Activated CD4-positive, CD25-positive, alpha-beta regulatory T cell treated with anti-CD3 and anti-CD28 coated beads, Interleukin-2, amount 50 U/mL, for 72 hours (primary cell): ENCODE data around the gene PFDN5.
"Not testable (repeated sequence)": the region's sequence is repeated elsewhere in the genome, so short reads cannot be mapped to it uniquely, and the experiment has no call there.

Source experiments
- DNase-seq: peaks from one replicate; pipeline ENCODE4 v3.0.0; 2021

Gene PFDN5

GRCh38 chr12:53287741-53288216 lies 7.6 kb upstream of the PFDN5 start:
- peak; percentile 61 for DNase-seq

GRCh38 chr12:53288322-53288721 lies 7.0 kb upstream of the PFDN5 start:
- no peak for DNase-seq

GRCh38 chr12:53289891-53290290 lies 5.5 kb upstream of the PFDN5 start:
- DNase-seq = no peak

GRCh38 chr12:53290661-53291060 lies 4.7 kb upstream of the PFDN5 start:
- DNase-seq = no peak

GRCh38 chr12:53292426-53292825 lies 2.9 kb upstream of the PFDN5 start:
- no peak for DNase-seq

- DNase-seq = no peak
Observed at GRCh38 chr12:53295891-53296219, 513 bp downstream of the PFDN5 start.

GRCh38 chr12:53297106-53297505 lies 1.8 kb downstream of the PFDN5 start:
- not testable (repeated sequence) for DNase-seq

- DNase-seq = no peak
Observed at GRCh38 chr12:53298164-53298563, 2.8 kb downstream of the PFDN5 start.

- DNase-seq = peak; percentile 38
Observed at GRCh38 chr12:53299101-53299453, 3.7 kb downstream of the PFDN5 start.

- peak; percentile 81 for DNase-seq
Observed at GRCh38 chr12:53299454-53300180, 4.3 kb downstream of the PFDN5 start, which contains the start of gene MYG1. Gene MYG1 (plus strand): TSS chr12:53299695. CDS start chr12:53299738, 43 bp downstream.

GRCh38 chr12:53300187-53300586 lies 4.8 kb downstream of the PFDN5 start:
- DNase-seq = no peak

GRCh38 chr12:53302903-53303302 lies 7.6 kb downstream of the PFDN5 start:
- DNase-seq = no peak

- DNase-seq = no peak
Observed at GRCh38 chr12:53306826-53307225, 11.5 kb downstream of the PFDN5 start.

- DNase-seq = no peak
Observed at GRCh38 chr12:53308276-53308675, 12.9 kb downstream of the PFDN5 start.

GRCh38 chr12:53313996-53314395 lies 18.7 kb downstream of the PFDN5 start:
- no peak for DNase-seq

- DNase-seq = no peak
Observed at GRCh38 chr12:53320352-53321195, 25.2 kb downstream of the PFDN5 start.

- peak; percentile 62 for DNase-seq
Observed at GRCh38 chr12:53324113-53324778, 28.9 kb downstream of the PFDN5 start.

GRCh38 chr12:53324779-53325510 lies 29.6 kb downstream of the PFDN5 start:
- DNase-seq = peak; percentile 83

GRCh38 chr12:53325511-53326061 lies 30.2 kb downstream of the PFDN5 start:
- DNase-seq = peak; percentile 48

GRCh38 chr12:53326460-53327185 lies 31.3 kb downstream of the PFDN5 start:
- no peak for DNase-seq

- no peak for DNase-seq
Observed at GRCh38 chr12:53327435-53328042, 32.2 kb downstream of the PFDN5 start.
